CMK (cell line): ENCODE results near the gene RNFT2.
"Not testable (repeated sequence)": the region's sequence is repeated elsewhere in the genome, so short reads cannot be mapped to it uniquely, and the experiment has no call there.

Experiments
- DNase-seq: peaks from one replicate; pipeline ENCODE4 v3.0.0-alpha.2; 2010; ENCODE audit warnings: low read depth

RNFT2 gene

DNA sequence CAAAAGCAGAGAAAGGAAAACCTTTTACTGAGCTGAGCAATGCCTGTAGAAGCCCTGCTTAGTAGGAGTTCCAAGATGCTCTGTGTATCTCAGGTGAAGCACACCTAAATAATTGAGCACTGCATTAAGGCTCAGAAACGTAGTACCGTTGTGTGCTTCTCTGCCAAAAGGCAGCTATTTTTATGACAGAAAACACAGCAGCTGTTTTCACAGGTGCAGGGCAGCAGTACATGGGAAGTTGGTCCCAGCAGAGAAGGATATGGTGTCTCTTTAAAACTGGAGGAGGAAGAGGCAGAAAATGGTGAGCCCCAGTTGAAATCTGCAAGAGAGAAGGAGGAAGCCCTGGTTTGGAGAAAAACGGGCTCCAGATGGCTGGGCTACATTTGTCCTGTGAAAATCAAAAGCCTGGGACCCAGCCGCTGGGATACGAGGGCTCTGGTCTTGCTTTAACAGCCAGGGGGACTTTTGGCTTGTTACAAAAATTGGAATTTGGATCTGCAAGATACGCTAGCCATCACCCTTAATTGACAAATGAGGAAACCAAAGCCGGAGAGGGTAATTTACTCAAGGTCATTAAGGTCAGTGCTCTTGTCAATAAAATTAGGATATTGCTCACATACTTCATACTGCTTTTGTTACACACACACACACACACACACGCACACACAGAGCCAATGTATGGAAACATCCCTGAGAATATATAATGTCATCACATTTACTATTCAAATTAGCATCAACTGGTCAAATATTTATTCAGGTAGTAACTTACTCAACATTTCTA lies 27.6 kb upstream of the RNFT2 start:
- no peak for DNase-seq

DNA sequence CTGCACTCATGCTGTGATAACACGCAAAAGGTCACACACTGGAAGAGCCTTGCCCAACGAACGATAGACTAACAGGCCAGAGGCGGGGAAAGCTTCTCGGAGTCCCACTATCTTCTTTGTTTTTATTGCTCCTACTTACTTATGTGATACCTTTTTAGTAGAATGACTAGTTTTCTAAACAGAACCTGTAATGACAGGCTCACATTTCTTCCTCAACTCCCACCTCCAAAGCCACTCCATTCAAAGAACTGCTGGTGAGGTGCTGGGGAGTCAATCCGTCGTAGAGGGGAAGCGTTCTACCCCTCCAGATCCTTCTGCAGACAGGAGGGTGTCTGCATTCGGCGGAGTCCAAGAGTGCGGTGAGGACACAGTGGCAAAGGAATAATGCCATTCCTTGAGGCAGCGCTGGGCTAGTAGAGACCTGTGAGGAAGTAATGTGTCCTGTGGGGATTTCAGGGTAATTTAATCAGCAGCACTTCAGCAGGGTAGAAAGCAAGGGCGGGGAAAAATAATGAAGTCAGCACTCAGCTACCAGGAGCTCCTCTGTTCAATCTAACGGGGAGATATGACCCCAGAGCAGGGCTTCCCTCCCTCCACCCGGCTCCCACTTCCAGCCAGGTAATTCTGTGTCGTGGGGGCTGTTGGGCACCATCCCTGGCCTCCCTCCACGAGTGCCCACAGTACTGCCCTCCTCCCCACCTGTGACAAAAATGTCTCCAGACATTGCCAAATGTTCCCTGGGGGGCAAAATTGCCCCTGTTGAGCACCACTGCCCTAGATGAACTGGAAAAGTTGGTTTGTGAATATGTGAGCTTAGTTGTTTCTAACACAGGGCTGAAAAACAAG lies 25.4 kb upstream of the RNFT2 start:
- DNase-seq = no peak

- DNase-seq = no peak
Measured at GRCh38 chr12:116713527-116713926, 24.6 kb upstream of the RNFT2 start.

GRCh38 chr12:116714175-116714574 lies 23.9 kb upstream of the RNFT2 start:
- DNase-seq = no peak

DNA sequence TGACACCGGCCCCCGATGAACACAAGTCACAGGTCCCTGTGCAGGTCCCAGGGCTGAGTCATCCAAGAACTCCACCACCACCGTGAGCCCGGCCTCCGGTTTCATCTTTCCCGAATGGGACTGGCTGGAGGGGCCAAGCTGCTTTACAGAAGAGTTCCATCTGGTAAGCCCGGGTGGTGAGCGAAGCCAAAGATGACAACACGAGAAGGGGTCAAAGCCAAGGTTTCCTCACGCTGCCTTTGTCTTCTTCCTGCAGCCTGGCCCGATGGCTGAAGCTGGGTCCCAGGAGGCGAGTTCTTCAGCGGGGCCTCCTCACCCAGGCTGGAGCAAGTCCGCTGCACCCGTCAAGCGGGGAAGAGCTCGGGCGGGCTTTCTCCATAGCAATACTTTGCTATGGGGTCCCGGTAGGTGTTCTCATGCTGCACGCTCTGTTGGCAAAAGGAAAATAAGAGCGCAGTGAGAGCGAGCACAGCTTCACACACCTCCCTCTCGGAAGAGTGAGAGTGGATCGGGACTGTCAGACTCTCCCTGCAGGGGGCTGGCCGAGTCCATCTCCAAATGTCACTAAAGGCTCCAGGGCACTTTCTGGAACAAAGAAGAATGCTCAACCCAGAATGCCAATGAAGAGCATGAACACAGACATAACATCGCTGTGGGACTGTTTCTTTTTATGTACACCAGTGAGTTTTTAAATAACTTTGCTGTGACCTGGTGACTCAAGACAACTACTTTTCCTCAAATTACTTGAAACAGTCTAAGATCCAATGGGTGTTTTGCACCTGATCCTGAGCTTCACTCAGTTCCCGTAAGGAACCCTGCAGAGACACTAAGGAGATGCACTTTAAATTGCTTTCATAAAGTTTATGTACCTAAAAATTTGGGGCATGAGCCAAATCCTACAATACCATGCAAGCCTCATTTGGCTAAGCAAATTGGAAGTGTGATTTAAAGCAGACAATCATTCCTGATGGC lies 20.4 kb upstream of the RNFT2 start:
- DNase-seq = no peak

DNA sequence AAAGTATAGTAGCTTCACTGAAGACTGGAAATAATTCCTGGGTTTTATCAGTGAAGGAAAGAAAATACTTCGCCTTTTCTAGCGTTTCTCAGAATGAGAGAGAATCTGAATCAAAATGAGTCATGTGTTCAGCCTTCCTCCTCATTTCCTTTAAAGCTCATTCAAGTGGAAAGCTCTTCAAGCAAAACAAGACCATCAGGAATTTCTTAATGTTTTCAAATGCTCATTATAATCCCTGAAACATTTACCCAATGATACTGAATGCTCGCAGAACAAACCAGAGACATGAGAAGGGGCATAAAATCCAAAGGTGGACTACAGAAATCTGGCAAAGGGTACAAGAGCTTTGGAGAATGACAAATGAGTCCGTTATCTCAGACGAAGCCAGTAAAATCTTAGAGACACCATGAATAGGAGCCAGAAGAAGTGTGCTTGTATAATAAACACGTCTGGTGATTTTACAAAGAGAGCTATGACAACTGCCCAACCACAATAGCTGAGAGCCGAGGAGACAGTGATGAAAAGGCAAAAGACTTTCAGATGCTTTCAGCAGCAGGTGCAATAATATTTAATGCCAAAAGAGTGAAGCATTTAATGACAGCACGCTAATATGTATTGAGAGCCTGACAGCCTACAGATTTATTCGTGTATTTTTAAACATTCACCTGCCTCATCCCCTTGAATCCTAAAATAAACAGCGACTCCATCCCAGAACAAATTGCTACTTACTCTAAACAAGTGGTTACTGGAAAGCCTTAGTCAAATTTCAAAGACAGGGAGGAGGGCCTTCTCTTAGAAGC lies 19.3 kb upstream of the RNFT2 start:
- no peak for DNase-seq

GRCh38 chr12:116719731-116720528 lies 18.2 kb upstream of the RNFT2 start:
- DNase-seq = no peak

DNA sequence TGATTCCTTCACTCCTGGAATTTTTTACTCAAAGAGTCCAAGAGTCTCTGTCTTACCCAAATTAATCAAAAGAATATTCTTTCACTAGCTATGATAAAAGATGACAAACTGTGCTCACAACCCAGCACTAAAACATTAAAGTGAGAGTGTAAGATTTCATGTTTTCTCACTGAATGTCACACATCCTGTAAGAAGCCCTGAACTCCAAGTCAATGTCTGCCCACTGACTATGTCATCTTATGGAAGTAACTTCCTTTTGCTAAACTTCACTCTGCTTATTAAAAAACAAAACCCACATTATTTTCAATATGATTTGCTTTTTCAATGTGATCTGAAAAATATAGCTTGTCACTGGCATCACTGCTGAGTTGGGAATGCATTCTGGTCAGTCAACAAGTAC lies 15.9 kb upstream of the RNFT2 start:
- no peak for DNase-seq

DNA sequence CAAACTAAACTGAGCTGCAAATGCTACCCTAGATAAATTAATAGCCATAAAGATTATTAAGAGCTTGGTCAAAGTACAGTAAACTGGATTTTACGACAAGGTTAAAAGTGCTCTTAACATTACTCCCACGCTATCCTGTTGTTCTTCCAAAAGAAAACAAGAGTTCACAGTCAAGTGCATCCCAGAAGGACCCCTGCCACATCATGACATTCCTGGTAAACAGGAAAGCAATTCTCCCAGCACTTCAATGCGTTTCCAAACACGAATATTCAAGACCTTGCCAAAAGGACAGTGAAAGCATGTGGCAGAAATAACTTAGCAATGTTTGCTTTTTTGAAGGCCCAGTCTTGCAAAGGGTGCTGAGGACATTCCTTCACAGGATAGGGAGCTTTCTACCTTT lies 11.4 kb upstream of the RNFT2 start:
- no peak for DNase-seq

- no peak for DNase-seq
Measured at GRCh38 chr12:116727261-116727660, 10.9 kb upstream of the RNFT2 start.

GRCh38 chr12:116727891-116728290 lies 10.2 kb upstream of the RNFT2 start:
- no peak for DNase-seq

DNA sequence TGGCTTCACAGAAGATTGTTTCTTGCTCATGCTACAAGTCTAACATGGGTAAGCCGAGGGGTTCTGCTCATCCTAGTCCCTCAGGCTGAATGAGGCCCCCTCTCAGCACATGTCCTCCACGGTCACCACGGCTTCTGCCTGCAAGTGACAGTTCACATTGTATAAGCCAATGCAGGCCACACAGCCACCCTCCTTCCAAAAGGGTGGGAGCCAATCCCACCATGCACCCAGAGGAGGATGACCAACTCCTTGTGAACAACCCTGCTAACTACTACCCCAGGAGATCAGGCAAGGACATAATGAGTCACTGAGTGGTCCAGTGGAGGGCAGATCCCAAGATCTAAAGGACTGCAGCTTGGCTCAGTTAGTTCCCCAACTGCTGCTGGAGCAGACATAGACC lies 6.3 kb upstream of the RNFT2 start:
- DNase-seq = no peak

DNA sequence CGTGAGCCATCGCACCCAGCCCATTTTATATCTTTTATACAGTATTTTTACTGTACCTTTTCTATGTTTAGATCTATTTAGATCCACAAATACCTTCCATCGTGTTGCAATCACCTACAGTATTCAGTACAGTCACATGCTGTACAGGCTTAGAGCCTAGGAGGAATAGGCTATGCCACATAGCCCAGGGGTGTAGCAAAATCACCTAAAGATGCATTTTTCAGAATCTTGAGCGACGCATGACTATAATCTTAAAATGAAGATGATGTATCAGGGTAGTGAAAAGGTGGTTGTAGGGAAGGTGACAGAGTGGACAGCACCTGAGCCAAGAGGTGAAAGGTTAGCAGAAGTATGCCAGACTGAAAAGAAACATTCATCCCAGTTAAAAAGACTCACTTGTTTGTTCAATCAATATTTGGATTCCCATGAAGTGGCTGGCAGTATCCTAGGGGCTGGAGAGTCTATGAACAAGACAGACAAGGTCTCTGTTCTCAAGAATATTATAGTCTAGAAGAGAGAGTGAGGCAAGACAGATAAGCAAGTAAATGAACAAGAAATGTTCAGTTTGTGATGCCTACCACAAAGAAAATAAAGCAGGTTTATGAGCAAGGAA lies 3.9 kb upstream of the RNFT2 start:
- no peak for DNase-seq

DNA sequence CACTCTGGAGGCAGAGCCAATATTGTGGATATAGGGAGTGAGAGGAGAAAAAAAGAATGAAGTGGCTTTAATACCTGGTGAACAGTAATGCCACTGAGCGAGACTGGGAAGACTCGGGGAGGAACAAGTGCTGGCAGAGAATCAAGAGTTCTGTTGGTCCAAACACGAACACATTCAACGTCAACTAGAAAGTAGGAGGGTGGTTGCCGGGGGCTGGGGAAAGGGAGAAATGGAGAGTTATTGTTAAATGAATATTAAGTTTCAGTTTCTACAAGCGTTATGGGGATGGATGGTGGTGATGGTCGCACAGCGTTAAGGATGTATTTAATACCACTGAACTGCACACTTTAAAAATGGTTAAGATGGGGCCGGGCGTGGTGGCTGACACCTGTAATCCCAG lies 3.0 kb upstream of the RNFT2 start:
- no peak for DNase-seq

DNA sequence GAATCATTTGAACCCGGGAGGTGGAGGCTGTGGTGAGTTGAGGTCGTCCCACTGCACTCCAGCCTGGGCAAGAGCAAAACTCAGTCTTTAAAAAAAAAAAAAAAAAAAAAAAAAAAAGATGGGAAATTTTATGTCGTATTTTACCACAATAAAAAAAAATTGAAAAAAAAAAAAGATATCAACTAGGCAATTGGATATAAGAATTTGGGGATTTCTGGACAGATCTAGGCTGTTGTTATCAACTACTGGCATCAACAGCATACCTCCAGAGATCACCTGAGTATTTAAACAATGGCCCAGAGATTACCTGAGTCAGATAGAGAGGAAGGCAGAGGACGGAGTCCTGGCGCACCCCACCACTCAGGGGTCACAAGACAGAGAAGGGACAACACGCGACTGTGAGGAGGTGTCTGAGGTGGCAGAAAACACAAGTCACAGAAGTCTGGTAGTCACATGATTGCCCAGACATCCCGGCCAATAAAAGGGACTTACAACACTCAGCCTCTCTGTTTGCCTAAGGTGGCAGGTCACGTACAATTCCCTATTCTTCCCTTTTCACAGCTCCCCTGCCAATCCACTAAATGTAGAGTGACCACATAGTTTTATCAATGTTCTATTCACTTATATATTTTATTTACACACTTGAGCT lies 2.0 kb upstream of the RNFT2 start:
- no peak for DNase-seq

DNA sequence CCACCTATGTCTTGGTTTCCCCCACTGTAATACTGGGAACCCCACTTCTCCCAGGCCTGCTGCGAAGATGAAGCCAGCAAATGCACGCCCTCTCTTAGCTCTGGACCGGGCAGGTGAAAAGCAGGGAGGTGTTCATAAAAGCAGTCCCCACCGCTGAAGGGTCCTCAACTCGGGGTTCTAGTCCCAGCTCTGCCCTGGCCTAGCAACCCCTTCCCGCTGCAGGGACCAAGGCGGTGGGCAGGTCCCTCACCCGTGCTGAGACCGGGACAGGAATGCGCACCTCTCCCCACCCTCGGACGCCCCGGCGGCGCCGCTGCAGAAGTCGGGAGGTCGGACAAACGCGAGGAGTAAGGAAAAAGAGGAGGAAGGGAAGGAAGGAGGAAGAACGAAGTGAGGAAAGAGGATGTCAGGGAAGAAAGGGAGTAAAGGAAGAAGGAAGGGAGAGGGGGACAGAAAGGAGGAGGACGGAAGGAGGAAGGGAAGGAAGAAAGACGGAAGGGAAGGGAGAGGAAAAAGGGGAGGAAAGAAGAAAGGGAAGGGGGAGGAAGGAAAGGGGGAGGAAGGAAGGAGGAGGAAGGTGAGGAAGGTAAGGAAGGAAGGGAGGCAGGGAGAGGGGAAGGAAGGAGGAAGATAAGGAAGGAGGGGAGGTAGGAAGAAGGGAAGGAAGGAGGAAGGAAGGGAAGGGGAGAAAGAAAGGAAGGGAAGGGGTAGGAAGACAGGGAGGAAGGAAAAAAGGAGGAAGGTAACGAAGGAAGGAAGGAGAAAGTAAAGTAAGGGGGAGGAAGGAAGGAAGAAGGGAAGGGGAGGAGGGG lies 947 bp upstream of the RNFT2 start:
- no peak for DNase-seq

- DNase-seq = no peak
Measured at GRCh38 chr12:116739381-116739887, 1.3 kb downstream of the RNFT2 start.

DNA sequence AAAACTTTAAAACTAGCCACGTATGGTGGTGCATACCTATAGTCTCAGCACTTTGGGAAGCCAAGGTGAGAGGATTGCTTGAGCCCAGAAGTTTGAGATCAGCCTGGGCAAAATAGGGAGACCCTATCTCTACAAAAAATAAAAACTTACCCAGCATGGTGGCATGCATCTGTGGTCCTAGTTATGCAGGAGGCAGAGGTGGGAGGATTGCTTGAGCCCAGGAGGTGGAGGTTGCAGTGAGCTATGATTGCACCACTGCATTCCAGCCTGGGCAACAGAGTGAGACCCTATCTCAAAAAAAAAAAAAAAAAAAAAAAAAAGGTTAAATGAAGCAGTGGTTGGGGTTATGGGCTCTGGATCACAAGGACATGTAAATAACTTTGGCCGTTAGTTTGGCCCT lies 4.7 kb downstream of the RNFT2 start:
- not testable (repeated sequence) for DNase-seq

DNA sequence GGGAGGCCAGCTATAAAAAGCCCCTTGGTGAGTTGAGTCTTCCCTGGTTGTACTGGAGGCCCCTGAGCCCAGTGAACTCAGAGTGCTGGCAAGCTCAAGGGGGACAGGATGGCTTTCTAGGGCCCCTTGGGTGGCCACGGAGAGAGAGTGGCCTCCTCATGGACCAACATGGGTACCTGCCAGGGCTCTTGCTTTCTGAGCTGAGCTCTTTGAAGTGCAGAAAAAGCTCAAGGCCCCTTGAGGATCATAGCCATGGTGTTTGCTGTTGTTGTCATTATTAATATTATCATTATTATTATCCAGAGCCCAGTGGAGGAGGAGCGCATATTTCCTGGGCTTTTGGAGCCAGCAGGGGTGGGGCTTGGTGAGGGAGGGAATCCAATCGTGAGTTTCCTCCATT lies 6.7 kb downstream of the RNFT2 start:
- no peak for DNase-seq
